HG02943 (cell line): Measurements from ENCODE around the gene CORO6.

Experiments
- ATAC-seq: cut with Tn5 transposase; IDR thresholded peaks from one replicate; pipeline ENCODE4 v1.9.1; 2021; ENCODE audit warnings: mild to moderate bottlenecking, low read depth, moderate library complexity; ENCODE audit not compliant: unreplicated experiment

The CORO6 gene

GRCh38 chr17:29567554-29568330 is 55.0 kb downstream of the CORO6 start:
- ATAC-seq, result peak; percentile 40

GRCh38 chr17:29567304-29567553 is 55.5 kb downstream of the CORO6 start:
- ATAC-seq, result no peak

- ATAC-seq, result no peak
Observed at GRCh38 chr17:29566473-29567303, 56.0 kb downstream of the CORO6 start, which contains the start of gene ABHD15. Gene ABHD15 (minus strand): TSS chr17:29567037. CDS start chr17:29566966, 71 bp downstream.

- no peak for ATAC-seq
Observed at GRCh38 chr17:29565643-29566472, 56.9 kb downstream of the CORO6 start.
